SIG-M5 treated with dmso at 0.1 percent for 504 hours (cell line): ENCODE measurements around the gene ZDHHC14.

ENCODE experiments used
- DNase-seq: peaks from one replicate; lab custom pipeline; 2025; ENCODE audit not compliant: unreplicated experiment; lab: John Stamatoyannopoulos, UW

The ZDHHC14 gene

DNA sequence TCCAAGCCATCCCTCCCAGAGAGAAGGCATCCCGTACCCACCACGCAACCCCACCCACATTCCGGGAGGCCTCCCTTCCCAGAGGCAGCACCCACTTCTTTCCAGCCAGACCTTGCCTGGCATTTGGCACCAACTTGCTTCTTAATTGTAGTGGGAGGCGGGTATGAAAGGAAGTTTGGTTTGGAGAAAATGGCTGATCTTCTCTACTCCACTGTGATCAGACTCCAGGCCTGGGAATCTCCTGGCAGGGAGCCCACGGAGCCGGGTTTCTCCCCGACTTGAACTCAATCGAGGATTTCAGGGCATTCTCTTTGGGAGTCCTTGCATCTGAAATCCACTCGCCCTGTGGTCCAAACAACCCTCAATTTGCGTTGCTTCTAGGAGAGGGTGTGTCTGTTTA, 107.1 kb downstream of the ZDHHC14 start:
- no peak for DNase-seq

DNA sequence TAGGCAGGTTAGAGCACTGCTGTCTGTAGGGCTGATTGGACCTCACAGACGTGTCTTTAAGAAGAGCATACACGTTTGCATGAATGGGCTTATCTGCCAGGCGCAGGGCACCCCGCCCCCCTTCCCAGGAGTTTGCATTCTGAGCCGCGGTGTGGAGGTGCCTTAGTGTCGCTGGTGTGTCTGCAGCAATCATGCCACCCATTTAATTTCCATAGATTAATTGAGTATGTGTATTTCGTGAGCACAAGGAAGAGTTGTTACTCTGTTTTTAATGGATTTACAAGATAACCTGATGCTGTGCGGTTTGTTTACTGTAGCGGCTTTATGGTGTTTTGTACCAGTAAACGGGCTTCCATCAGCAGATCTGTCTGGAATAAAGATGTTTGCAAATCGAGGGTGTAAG, 107.7 kb downstream of the ZDHHC14 start:
- DNase-seq, result no peak

DNA sequence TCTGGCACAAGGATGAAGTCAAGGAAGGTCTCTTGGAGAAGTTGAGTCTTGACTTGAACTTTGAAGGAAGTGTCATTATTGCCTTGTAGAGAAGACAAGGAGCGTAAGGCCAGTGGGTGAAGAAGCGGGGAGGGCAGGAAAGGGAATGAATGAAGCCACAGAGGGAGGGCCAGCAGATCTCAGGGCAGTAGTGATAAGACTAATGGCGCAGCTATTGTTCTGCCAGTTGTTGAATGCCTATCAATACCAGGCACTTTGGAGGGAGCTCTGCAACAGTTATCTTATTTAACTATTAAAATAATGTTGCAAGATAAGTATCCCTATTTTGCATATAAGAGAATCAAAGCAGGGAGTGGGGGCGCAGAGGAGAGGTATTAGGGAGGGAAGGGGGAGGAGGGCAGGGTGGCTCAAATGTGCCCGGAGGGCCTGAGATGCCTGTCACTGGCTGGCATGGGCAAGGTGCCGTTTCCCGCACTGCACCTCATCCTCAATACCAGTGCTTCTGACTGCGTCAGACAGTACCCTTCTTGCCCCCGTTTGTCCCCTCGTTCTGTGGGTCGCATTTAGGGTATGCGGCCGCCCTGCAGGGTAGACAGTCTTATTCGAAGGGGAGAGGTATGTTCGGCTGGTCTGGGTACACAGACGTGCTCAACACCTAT, 109.8 kb downstream of the ZDHHC14 start:
- DNase-seq, result no peak

DNA sequence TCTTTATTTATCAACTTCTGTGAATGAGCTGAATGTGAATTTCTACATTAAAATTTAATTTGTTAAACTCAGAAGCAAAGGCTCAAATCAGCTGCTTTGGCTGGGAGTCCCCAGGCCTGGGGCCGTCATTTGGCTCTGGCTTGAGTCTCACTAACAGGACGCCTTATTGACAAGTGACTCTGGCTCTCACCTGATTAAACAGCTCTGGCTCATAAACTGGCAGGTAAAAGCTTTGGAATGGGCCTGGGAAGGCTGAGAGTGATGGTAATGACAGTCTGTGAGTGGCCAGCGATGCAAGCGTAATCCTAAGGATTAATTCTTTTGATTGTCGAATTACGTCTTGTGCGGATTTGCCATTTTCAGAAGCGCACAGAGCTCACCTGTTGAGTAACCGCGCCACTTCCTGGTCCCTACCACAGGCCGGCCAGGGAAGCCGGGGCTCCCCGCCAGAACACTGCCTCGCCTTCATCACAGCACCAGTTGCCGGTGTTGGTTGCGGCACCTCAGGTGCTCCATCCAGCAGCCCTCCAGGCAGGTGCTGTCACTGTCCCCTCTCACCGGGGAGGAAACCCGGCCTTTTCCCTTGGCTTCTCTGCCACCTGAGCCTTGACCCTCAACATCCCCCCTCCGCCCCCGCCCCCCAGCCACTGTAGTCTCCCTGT, 110.7 kb downstream of the ZDHHC14 start:
- no peak for DNase-seq

DNA sequence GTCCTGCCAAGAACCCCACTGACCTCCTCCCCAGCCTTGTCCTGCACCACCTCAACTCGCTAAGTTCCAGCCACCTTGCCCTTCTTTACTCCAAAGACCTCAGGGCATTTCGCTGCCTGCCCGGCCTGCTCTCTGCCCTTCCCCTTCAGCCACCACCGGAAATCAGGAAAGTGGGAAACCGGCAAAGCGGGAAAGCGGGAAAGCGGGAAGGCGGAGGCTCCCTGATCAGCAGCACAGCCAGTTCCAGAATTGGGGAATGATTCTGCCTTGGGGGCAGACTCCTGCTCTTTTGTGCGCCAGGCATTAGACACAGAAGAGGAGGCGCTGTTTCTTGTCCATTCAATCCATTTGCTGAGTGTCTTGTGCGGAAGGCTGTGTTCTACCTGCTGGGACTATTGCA, 111.3 kb downstream of the ZDHHC14 start:
- DNase-seq, result no peak

DNA sequence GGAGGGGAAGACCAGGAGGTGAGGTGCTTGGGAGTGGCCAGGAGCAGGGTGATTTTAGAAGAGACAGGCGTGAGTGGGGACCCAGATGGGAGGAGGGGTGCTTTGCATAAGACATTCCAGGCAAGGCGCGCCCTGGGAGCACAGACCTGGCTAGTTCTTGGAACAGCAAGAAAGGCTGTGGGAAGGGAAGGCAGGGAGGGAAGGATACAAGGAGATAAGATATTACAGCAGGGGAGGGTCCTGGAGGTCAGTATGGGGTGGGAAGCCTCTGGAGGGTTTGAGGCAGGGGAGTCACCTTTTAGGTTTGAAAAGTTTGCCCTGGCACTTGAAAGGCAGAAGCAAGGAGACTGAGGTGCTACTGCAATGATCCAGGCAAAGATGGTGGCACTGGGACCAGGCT, 111.8 kb downstream of the ZDHHC14 start:
- DNase-seq, result no peak

DNA sequence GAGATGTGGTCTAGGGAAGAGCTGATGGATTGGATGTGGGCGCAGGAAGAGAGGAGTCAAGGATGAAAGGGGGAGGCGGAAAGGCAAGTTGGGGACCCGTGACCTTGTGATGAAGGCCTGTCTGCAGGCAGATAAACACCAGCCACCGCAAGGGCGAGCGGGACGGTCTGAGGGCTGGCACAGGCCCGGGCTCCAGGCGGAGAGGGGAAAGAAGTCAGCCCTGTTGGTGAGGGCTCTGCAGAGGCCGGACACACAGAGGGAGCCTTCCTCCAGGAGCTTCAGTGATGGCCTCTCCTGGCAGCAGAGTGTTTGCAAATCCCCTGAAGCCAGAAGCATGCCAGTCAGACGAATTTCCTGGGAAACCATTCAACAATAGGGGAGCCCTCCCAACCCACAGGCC, 112.2 kb downstream of the ZDHHC14 start:
- DNase-seq, result no peak

DNA sequence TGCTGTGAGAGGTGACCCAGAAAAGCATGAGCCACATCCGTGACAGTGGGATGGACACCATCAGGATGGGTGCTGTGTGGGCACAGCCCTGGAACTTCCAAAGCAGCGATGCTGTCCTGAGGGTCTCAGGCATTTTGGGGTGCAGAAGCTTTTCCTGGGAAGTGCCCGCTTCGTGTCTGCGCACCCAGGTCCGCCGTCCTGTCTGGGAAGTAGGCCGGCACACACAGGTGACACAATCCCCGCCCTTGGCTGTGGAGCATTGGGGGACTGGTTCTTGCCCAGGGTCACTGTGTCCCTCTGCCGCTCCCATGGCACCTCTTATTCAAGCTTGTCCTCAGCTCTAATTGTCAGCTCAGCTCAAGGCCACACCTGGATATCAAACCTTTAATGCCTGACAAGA, 112.6 kb downstream of the ZDHHC14 start:
- no peak for DNase-seq

DNA sequence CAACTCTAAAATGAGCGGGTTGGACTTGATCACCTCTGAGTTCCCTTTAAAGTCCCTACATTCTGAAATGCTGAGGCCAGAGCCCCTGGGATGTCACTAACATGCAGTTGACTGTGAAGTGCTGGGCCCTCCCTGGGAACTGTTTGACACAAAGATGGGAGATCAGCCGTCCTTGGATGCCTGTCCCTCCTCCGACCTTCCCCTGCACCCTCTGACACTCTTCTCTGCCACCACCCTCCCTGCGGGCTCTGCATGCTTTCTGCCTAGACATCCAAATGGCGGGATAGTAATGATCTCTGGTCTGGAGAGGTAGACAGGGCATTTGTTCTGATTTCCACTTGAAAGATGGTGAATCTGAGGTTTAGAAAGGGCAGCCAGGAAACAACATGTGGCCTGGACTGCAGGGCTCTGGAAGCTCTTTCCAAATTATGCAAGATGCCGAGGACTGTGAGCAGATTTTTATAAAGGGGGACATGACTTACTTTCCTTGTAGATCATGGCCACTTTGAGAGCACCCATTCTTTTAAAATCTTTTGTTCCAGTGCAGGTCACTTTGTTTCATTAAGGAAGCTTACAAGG, 113.2 kb downstream of the ZDHHC14 start:
- DNase-seq, result no peak

DNA sequence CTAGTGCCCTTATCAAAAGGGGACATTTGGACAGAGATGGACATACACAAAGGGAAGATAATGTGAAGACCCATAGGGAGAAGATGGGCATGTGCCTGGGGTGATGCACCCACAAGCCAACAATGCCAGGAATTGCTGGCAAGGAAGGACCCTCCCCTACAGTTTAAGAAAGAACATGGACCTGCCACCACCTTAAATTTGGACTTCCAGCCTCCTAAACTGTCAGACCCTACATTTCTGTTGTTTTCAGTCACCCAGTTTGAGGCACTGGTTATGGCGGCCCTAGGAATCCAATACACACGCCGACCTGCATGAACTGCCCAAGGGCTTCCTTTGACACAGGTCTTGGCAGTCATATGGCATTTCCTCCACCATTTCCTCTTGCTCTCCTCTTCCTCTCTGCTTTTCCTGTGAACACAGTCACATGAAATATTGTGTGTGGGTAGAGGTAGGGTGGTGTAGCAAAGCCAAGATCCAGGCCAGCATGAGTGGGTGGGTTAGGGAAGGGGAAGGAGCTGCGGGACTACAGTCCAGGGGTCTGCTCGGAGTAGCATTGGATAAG, 115.6 kb downstream of the ZDHHC14 start:
- no peak for DNase-seq

DNA sequence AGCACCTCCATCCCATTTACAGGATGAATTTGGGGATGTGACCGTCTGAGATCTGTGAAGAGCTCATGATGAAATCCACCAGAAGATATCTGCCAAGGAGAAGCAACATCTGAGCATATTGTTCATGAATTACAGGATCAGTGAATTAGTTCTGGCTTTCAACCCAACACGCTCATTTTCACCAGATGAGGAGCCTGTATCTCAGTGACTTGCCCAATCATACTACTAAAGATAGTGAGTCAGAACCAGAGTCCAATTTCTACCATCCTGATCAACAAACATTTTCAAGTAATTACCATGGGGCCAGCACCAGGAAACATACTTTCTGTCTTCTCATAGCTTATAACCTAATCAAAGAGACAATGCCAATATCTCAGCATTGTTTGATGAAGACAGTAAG, 116.6 kb downstream of the ZDHHC14 start:
- DNase-seq, result no peak

DNA sequence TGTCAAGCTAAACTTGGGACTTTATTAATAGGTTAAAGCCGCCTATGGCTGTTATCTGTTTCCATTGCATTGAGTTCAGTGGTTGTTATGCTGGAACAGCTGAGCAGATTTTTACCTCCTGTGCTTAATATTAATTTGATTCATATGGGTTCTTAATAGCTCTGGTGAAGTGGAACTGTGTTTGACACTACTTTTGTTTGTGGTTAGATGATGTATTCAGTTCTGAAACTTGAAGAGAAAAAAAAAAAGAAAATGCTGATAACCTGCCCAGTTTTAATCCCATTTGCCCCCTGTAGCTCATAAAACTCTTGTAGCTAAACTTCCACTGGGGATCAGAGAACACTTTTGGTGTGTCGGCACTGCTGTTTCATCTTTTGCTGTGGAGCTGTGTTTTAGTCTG, 117.8 kb downstream of the ZDHHC14 start:
- no peak for DNase-seq

DNA sequence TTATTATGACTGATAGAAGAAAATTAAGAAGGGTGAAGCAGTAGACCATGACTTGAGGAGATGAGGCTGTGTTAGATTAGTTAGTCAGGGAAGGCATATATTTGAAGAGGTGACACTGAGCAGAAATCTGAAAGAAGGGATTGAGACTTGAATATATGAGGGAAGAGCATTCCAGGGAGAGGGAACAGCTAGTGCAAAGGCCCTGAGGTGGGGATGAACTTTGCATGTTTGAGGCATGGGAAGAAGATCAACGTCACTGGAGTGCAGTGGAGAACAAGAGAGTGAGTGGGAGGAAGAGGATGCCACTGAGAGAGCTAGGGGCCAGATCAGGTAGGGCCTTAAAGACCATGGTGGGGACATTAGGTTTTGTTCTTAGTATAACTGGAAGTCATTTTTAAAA, 119.0 kb downstream of the ZDHHC14 start:
- DNase-seq, result no peak

DNA sequence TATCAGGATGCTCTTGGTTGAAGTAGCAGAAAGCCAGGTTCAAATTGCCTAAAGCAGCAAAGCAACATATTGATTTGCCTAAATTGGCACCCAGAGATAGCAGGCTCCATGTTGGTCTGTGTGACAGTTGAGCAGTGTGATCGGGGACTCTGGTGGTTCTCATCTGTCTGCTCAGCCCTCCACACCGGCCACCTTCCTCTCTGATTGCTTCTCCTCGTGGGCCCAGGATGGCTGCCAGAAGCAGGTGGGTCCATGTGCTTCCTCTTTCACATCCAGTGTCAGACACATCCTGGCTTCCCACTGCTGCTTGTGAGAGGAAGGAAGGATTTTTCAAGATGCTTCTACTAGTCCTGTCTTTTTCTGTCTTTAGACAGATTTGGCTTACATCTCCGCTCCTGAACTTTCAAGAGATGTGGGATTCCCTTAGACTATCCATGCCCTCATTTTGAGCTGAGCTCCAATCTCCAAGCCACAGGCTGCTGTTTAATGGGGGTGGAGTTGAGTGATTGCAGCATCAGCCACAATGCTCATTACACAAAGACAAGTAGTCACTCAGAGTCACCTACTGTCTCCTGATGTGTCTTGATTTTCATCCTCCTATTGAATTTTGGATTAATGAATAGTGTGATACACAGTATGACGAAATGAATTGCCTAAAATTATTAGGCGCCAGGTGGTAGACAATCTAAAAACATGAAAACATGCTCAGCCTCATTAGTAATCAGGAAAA, 122.2 kb downstream of the ZDHHC14 start:
- no peak for DNase-seq

DNA sequence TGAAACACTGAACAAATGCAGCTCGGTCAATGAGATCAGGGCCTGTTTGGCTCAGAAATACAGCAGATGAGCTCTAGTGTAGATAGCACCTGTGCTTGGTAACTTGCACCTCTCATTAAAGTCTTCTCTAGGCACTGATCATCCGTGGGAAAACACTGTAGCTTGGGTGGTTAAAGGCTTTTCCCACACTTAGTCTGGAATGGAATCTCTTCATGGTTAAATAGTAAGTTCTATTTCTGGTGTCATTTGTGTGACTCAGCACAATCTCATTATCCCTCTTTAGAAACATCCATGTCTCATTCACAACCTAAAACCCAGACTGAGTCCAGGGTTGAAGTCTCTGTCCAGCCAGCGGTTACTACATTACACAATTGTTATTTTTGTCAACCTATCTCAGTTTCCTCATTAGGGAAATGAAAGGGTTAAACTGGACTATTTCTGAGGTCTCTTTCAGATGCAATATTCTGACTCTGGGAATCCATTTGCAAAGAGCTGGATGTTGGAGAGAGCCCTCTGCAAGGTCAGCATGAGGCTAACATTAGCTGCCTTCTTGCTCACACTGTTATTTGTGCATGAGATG, 125.0 kb downstream of the ZDHHC14 start:
- DNase-seq, result no peak

DNA sequence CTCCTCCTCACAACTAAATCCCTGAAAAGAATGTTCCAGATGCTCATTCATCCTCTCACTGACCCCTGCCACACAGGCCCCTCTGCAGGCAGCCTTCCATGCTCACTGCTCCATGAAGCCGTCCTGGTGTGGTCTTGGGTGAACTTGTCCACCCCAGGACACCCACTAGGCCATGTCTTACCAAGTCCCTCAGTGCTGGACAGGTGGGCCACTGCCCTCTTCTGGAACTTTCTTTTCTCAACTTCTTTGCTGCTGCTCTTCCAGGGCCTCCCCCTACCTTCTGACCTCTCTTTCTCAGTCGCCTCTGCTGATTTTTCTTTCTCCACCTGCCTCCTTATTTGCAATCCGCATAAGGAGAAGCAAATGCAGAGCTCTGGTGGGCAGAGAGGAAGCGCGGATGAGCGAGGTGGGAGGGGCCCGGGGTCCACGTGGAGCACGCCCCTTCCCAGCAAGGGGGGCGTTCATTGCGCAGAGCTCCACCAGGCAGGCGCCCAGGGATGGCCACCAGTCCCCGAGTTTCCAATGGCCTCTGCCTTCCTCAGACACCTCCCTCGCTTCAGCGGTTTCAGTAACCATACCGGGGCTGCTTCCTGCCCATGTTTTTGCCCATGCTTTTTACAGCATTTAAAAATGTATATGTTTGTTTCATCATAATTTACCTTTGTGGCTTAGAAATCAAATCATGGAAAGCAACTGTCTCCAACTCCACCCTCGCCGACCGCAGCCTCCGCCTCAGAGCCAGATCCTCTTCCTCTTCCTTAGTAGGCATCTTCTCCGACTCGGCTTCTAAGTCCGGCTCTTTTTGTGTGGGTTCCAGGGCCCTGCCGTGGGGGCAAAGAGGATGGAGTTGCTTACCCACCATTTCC, 129.6 kb downstream of the ZDHHC14 start:
- DNase-seq, result no peak

DNA sequence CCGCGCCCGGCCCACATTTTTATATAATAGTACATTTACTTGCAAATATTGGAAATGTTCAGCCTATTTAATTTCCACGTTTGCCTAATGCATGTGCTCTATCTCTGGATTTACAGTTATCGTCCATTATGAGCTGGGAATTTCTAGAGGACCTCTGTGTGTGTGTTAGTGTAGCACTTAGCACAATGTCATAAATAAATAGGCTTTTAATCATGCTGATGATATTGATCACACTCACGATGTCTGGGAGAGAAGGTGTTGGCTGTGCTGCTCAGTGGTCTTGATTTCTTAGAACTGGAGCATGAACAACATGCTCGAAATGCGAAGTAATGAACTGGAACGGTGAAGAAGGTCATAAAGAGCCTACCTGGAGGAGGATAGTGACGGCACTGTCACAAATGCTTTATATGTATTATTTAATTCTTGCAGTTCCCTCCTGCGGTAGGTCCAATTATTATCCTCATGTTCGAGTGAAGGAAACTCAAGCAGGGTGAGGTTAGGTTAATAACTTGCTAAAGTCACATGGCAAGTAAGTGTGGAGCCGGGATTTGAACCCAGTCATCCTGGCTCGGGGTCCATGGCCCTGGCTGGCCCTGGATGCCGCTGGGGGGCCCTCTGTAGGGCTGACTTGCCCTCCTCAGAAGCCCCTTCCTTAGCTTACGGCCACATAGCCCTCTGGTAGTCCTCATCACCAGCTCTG, 130.8 kb downstream of the ZDHHC14 start:
- no peak for DNase-seq

DNA sequence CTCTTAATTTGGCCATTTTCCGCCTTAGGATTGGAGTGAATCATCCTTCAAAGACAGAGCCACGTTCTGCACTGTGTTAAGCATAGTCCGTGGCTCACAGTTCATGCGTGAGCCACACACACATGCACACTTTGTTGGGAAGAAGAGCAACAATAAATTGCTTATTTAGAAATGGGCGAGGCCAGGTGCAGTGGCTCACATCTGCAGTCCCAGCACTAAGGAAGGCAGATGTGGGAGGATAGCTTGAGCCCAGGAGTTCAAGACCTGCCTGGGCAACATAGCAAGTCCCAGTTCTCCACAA, 131.3 kb downstream of the ZDHHC14 start:
- no peak for DNase-seq

DNA sequence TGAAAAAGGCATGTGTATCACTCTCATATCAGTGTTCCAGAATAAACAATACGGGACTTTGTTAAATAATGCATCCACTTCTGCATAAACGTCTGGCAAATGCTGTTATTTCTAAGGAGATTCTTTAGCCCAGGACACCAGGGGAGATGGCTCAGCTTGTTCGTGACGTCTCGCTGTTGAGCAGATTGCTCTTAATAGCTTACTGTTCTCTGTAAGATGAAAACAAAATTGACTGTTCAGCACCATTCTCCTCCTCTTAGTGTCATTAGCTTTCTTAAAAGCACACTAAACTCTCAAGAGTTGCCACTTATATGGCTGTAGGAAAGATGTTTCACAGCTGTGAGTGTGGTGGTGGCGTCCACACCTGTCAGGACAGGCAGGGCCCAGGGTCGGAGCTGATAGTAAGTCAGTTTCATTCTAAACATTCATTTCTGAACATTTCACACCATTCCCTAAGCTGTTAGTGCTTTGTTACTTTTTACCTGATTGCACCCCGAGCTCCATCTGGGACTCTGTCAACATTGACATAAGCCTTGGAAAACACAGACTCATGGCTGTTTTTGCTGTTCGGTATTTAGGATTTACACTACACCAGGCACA, 132.1 kb downstream of the ZDHHC14 start:
- DNase-seq, result no peak
